ENCODE data around the gene SHFL. TPM values are rescaled to one million over a fixed set of nuclear protein-coding genes. Genes with fewer than 3 reads are reported as not detected.

Gene SHFL
- total RNA-seq: 9.4 TPM
- long read RNA-seq, transcript C19orf66-201 (8 exons, 2,117 nt): major isoform, 9 of 19 reads
- long read RNA-seq, transcript C19orf66-203 (7 exons, 2,079 nt): minor isoform, 5 of 19 reads
- long read RNA-seq, partial matches to known transcripts: 1 of 19 reads
- long read RNA-seq, other reads (novel, unspliced or antisense): 2 of 19 reads

DNA sequence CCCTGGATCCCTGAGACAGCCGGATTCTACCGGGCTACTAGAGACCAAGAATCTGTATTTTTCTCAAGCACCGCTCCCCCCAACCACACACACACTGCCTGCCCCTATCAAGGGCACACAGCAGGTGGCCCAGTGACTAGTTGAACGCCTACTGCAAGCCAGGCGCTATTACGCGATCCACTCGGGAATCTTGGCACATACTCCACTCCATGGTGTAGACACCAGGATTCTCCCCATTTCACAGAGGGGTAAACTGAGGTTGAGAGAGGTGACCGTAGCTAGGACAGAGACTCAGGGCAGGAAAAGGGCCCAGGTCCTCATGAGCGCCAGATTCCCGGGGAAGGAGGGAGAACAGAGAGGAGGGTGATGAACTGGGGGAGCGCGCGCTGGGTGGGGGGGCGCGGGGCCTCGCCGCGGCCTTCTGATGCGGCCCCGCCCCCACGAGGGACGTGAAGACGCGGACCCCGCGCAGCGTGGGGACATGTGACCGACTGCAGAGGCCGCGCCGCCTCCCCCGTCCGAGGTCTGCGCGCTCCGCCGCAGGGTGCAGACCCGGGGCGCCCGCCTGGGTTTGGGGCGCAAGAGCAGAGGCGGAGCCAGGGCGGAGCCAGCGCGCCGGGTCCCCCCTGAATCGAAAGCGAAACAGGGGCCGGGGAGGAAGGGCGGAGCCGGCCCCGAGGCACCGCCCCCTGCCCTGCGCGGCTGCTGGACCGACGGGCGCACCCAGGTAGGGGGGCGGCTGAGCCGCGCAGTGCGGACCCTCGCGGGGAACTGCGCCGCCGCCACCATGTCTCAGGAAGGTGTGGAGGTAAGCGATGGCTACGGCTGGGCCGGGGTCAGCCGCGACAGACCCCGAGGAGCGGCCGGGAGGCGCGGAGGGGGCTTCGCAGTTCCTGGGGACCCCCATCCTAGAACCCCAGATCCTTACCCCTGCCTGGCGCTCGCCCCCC, at the start of gene SHFL:
SHFL (plus strand) TSS at position 677 of the 950 bp plus-strand sequence; CDS start at position 788, 111 bp downstream.
- intact Hi-C loops (cut with DNase I): no loop called here
- peak; percentile 94 for DNase-seq (ENCODE audit: low spot score)

- no peak for DNase-seq (ENCODE audit: low spot score)
Observed at GRCh38 chr19:10036601-10037071, 49.5 kb upstream of the SHFL start.

GRCh38 chr19:10037367-10037766, 48.8 kb upstream of the SHFL start:
- intact Hi-C loops (cut with DNase I): no loop called here
- DNase-seq (ENCODE audit: low spot score): no peak

More at GRCh38 chr19:10036601-10037071, 49.5 kb upstream of the SHFL start:
- intact Hi-C loops (cut with DNase I): no loop called here

DNA sequence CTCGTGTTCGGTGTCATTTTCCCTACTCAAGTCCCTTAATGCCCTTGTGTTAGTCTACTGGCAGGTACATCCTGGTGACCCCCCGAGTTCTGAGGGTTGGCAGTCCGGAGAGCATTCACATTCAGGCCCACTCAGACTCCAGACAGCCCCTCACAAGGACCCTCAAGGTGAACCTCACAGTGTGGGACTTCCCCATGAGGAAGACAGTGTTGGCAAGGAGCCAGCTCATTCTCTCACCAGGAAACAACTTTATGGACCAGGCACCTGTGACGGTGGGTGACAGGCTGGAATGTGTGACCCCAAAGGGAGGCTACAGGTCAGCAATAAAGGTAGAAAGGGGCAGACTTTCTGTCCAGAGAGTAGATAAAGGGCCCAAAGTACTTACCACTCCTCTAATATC, 48.3 kb upstream of the SHFL start:
- intact Hi-C loops (cut with DNase I): no loop called here
- DNase-seq (ENCODE audit: low spot score): no peak

GRCh38 chr19:10043286-10043927, 42.7 kb upstream of the SHFL start:
- intact Hi-C loops (cut with DNase I): no loop called here
- DNase-seq (ENCODE audit: low spot score): no peak

- intact Hi-C loops (cut with DNase I): no loop called here
- DNase-seq (ENCODE audit: low spot score): no peak
Observed at GRCh38 chr19:10044390-10044789, 41.7 kb upstream of the SHFL start.

GRCh38 chr19:10045371-10045770, 40.7 kb upstream of the SHFL start:
- intact Hi-C loops (cut with DNase I): no loop called here
- no peak for DNase-seq (ENCODE audit: low spot score)

- no peak for DNase-seq (ENCODE audit: low spot score)
- intact Hi-C loops (cut with DNase I): no loop called here
Observed at GRCh38 chr19:10049626-10050025, 36.5 kb upstream of the SHFL start.

GRCh38 chr19:10052602-10053360, 33.3 kb upstream of the SHFL start:
- intact Hi-C loops (cut with DNase I): no loop called here

DNA sequence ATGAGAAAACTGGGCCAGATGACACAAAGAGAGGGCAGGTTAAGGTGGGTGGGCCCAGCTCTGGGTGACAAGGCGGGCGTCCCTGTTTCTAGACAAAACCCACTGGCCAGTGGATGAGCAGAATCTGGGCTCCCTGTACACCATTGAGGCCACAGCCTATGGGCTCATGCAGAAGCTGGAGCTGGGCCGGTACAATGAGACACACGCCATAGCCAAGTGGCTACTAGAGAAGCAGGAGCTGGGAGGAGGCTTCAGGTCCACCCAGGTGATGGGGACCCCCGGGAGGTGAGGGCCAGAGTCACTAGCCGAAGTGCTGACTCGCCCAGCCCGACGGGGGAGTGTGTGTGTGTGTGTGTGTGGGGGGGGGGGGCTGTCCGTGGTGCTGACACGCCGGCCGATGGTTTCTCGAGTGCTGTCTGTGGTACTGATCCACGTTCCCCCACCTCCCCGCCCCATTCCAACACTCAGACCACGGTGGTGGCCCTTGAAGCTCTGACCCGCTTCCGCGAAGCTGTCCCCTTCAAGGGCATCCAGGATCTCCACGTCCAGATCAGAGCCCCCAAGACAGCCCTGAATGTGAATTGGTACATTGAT, 24.3 kb upstream of the SHFL start:
- DNase-seq (ENCODE audit: low spot score): no peak
- intact Hi-C loops (cut with DNase I): no loop called here

More at GRCh38 chr19:10052602-10053360, 33.3 kb upstream of the SHFL start:
- no peak for DNase-seq (ENCODE audit: low spot score)

DNA sequence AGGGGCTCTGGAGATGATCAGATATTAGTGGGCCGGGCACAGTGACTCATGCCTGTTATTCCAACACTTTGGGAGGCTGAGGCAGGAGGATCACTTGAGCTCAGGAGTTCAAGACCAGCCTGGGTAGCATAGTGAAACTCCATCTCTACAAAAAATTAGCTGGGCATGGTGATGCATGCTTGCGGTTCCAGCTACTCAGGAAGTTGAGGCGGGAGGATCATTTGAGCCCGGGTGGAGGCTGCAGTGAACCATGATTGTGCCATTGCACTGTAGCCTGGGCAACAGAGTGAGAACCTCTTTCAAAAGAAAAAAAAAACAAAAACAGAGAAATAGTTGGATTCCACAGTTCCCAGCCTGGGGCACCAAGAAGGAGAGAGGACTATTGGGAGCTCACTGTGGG, 17.9 kb upstream of the SHFL start:
- intact Hi-C loops (cut with DNase I): no loop called here

DNA sequence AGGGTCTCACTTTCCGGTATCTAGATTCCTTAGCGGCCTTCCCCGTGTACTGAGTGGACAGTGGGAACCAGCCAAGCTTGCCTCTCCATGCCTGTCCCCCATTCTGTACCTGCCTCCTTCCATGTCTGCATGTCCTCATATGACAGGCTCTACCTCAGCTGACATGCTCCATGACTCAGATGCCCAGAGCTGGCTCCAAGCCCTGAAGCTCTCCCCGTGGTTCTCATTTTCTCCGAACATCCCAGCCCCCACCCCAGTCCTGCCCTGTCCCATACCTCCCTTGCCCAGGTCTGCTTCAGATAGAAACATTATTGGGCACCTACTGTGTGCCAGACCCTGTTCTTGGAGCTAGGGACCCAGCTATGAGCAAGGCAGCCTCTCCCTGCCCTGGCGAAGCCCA, 17.1 kb upstream of the SHFL start:
- DNase-seq (ENCODE audit: low spot score): no peak
- intact Hi-C loops (cut with DNase I): no loop called here

More for the DNA sequence above, 17.9 kb upstream of the SHFL start:
- DNase-seq (ENCODE audit: low spot score): no peak

GRCh38 chr19:10070730-10071446, 15.2 kb upstream of the SHFL start:
- intact Hi-C loops (cut with DNase I): no loop called here
- no peak for DNase-seq (ENCODE audit: low spot score)

DNA sequence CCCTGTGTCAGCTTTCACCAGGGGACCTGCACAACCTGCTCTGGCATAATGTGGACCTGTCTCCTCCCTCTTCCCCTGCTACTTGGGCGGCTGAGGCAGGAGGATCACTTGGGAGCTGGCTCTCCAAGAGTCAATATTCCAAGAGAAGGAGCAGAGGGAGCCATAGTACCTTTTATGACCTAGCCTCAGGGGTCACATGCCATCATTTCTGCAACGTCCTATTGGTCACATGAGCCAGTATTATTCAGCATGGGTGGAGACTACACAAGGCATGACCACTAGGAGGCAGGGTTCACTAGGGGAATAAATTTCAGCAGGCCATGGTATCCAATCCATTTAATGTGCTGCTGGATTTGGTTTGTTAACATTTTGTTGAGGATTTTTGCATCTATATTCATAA, 12.0 kb upstream of the SHFL start:
- intact Hi-C loops (cut with DNase I): no loop called here
- no peak for DNase-seq (ENCODE audit: low spot score)

DNA sequence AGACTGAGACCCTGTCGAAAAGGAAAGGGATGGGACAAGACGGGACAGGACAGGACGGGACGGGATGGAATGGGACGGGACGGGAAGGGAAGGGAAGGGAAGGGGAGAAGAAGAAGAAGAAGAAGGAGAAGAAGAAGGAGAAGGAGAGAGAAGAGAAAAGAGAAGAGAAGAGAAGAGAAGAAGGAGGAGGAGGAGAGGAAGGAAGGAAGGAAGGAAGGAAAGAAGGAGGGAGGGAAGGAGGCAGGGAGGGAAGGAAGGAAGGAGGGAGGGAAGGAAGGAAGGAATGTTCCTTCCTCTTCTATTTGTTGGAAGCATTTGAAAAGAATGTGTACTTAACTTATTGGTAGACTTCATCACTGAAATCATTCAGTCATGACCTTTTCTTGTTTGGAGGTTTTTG, 9.6 kb upstream of the SHFL start:
- intact Hi-C loops (cut with DNase I): no loop called here
- DNase-seq (ENCODE audit: low spot score): no peak

DNA sequence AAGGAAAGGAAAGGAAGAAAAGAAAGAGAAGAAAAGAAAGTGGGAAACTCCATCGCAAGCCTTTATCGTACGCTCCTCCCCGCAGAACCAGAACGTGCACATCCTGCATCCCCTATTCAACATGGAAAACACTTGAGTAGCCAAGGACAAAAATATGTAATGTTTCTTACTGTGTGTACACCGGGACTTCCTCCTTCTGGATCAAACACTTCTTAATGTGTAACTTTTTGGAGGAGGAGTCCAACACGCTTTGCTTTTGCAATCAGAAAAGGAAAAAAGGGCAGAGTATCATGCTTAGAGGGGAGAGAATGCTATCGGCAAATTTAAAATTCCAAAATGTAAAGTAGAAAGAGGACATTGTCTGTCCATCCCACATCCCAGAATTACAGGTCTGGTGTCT, 7.8 kb upstream of the SHFL start:
- intact Hi-C loops (cut with DNase I): no loop called here
- no peak for DNase-seq (ENCODE audit: low spot score)

DNA sequence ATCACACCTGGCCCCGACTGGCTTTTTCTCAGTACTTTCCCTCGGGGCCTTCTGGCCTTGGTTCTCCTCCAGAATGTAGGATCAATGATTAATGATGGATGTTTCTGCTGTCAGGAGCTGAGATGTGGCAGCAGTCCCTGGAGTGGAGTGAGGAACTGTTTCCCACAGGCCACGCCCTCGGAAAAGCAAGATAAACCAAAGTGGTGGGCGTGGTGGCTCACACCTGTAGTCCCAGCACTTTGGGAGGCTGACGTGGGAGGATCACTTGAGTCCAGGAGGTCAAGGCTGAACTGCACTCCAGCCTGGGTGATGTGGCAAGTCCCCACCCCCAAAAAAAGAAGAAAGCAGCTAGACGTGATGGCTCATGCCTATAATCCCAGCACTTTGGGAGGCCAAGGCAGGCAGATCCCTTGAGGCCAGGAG, 7.1 kb upstream of the SHFL start:
- no peak for DNase-seq (ENCODE audit: low spot score)
- intact Hi-C loops (cut with DNase I): no loop called here

GRCh38 chr19:10083911-10084310, 2.2 kb upstream of the SHFL start:
- DNase-seq (ENCODE audit: low spot score): no peak
- intact Hi-C loops (cut with DNase I): no loop called here

DNA sequence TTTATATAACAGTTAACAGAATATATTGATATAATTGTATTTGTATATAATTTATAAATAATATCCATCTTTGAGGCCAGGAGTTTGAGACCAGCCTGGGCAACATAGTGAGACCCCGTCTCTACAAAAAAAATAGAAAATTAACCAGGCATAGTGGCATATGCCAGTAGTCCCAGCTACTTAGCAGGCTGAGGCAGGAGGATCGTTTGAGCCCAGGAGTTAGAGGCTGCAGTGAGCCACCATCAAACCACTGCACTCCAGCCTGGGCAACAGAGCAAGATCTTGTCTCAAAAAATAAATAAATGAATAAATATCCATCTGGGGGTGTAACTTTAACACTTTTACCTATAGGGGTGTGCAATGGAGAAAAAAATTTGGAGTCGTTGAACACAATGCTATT, 1.3 kb upstream of the SHFL start:
- DNase-seq (ENCODE audit: low spot score): no peak
- intact Hi-C loops (cut with DNase I): no loop called here

Data from cardiac septum (tissue), 1 donor.